K562 (cell line): ENCODE results near the gene SLC24A3. TPM values are rescaled to one million over a fixed set of nuclear protein-coding genes. Genes with fewer than 3 reads are reported as not detected.

Experiments
- ATAC-seq: fragments of 200-7000 bp; cut with Tn5 transposase; 3 replicates; pipeline ENCODE4 v1.9.1; 2020; ENCODE audit warnings: moderate library complexity
- BruUV-seq: library from RNA; stranded (reverse); fragments of 400-500 nt; replicated peaks from 2 replicates; lab custom pipeline; 2021; lab: Mats Ljungman, UMichigan
- CTCF ChIA-PET: fragments of 300-600 bp; formaldehyde crosslinking; extraction: SDS; loops from one replicate; lab custom pipeline; 2021; ENCODE audit warnings: low intra/inter-chr PET ratio; lab: Yijun Ruan, JAX
- POLR2A ChIA-PET: fragments of 300-600, 350-650 bp; sonication (Branson Sonifier 250); formaldehyde crosslinking; extraction: SDS; loops from one replicate; lab custom pipeline; 2021; ENCODE audit warnings: antibody characterized with exemption, inconsistent platforms; lab: Yijun Ruan, JAX
- DNase-seq, 4 experiments: peaks; one replicate each; pipeline versions ENCODE4 v3.0.0 to v3.0.0-alpha.2; 2011 to 2018; ENCODE audit warnings: low spot score in 3 of 4, mixed read lengths in 3 of 4; ENCODE audit errors: extremely low read depth in 1 of 4
- FAIRE-seq: peaks from 2 replicates; lab custom pipeline; 2011; peaks lifted over from hg19 to GRCh38; lab: Jason Lieb, UNC
- H2AFZ ChIP-seq: 2 replicates; pipeline ENCODE4 v1.6.0; 2011; ENCODE audit warnings: low read depth, low read length, control low read depth, inconsistent platforms
- H3K27ac ChIP-seq: fragments of 200-600 bp; 3 replicates; pipeline ENCODE4 v1.8.0; 2011; ENCODE audit warnings: low read depth, mild to moderate bottlenecking, control low read depth, inconsistent platforms, low read length, moderate library complexity, mixed read lengths; ENCODE audit errors: extremely low read depth
- H3K27me3 ChIP-seq, 2 experiments: fragments of 300-600 bp in 1 of 2; 2 replicates in 1 of 2; 3 replicates in 1 of 2; pipeline versions ENCODE4 v1.6.0 to v1.8.0; 2011; ENCODE audit warnings: inconsistent platforms in 2 of 2, low read length in 2 of 2, mild to moderate bottlenecking in 1 of 2, mixed read lengths in 1 of 2, moderate library complexity in 1 of 2; ENCODE audit not compliant: control insufficient read depth in 2 of 2, insufficient read depth in 2 of 2
- H3K36me3 ChIP-seq: fragments of 300-600 bp; 3 replicates; pipeline ENCODE4 v1.8.0; 2011; ENCODE audit warnings: mild to moderate bottlenecking, low read length, inconsistent platforms; ENCODE audit not compliant: control insufficient read depth, insufficient read depth
- H3K4me1 ChIP-seq, 2 experiments: fragments of 200-600 bp in 1 of 2; replicated peaks in 1 of 2; 2 replicates in 1 of 2; 3 replicates in 1 of 2; pipeline versions ENCODE4 v1.5.1 to v1.8.0; 2011; ENCODE audit warnings: inconsistent platforms in 2 of 2, low read length in 2 of 2, mild to moderate bottlenecking in 1 of 2, mixed read lengths in 1 of 2, moderate library complexity in 1 of 2; ENCODE audit not compliant: control insufficient read depth in 2 of 2, insufficient read depth in 2 of 2
- H3K4me2 ChIP-seq: 2 replicates; pipeline ENCODE4 v1.6.1; 2011; ENCODE audit warnings: low read length, control low read depth, inconsistent platforms, mixed read lengths; ENCODE audit not compliant: insufficient read depth
- H3K4me3 ChIP-seq: fragments of 200-600 bp; sonication (generic), shearing (Covaris generic); 2 replicates; pipeline ENCODE4 v1.5.1; 2016; ENCODE audit warnings: control low read depth, inconsistent platforms
- H3K79me2 ChIP-seq: fragments of 200-600 bp; 3 replicates; pipeline ENCODE4 v1.8.0; 2011; ENCODE audit warnings: low read length, inconsistent platforms; ENCODE audit not compliant: control insufficient read depth, insufficient read depth
- H3K9ac ChIP-seq, 2 experiments: 2 replicates each; pipeline versions ENCODE4 v1.6.0 to v1.6.1; 2011; ENCODE audit warnings: low read depth in 2 of 2, low read length in 2 of 2, control low read depth in 1 of 2, inconsistent platforms in 1 of 2, mild to moderate bottlenecking in 1 of 2, mixed read lengths in 1 of 2; ENCODE audit not compliant: insufficient read depth in 1 of 2
- H3K9me1 ChIP-seq: one replicate; pipeline ENCODE4 v1.6.0; 2011; ENCODE audit warnings: inconsistent platforms, mild to moderate bottlenecking, low read length, moderate library complexity; ENCODE audit not compliant: control insufficient read depth, insufficient read depth
- H3K9me3 ChIP-seq: replicated peaks from 2 replicates; pipeline ENCODE4 v1.5.1; 2011; ENCODE audit warnings: low read depth, low read length, inconsistent platforms; ENCODE audit not compliant: control insufficient read depth, insufficient read depth
- H4K20me1 ChIP-seq: replicated peaks from 2 replicates; pipeline ENCODE4 v1.6.1; 2011; ENCODE audit warnings: low read length, inconsistent platforms, mixed read lengths; ENCODE audit not compliant: control insufficient read depth, insufficient read depth
- ZC3H11A ChIP-seq: IDR thresholded peaks from 2 replicates; pipeline ENCODE4 v1.6.1; 2012; ENCODE audit warnings: low read depth, low read length, improper control_type of control experiment
- WGBS: fragments of 100-300 bp; shearing (Covaris generic); methylation state at CpG from one replicate; pipeline ENCODE4 v1.1.6; 2016; ENCODE audit warnings: low coverage, mixed read lengths; ENCODE audit not compliant: insufficient coverage; ENCODE audit errors: missing lambda C conversion rate; 5-methylcytosine and 5-hydroxymethylcytosine counted together
- in situ Hi-C: fragments of 300-500 bp; cut with MboI; formaldehyde crosslinking; loops from 4 replicates; pipeline ENCODE4 v1.15.0; 2018; ENCODE audit warnings: inconsistent platforms, mixed read lengths
- intact Hi-C: fragments of 100-400 bp; cut with micrococcal nuclease; formaldehyde crosslinking; loops from 2 replicates; pipeline ENCODE4 v1.14.2; 2022
- polyA plus RNA-seq, 8 experiments: library from polyadenylated mRNA; depleted of rRNA in 4 of 8; stranded (reverse) in 5 of 8; unstranded in 3 of 8; fragments of >200 nt; fragmentation: Nextera tagmentation in 2 of 8; fragmentation: Illumina TruSeq in 1 of 8; extraction: Ambion mirVana in 2 of 8; extraction: Trizol in 1 of 8; gene quantifications; 2 replicates each; pipeline versions ENCODE4 v1.2.1 to v1.2.3, GENCODE V29; 2011 to 2014; ENCODE audit warnings: inconsistent platforms in 1 of 8, missing spikeins in 1 of 8
- total RNA-seq, 7 experiments: library from RNA; depleted of rRNA in 6 of 7; stranded (reverse); fragments of >200 nt in 6 of 7; fragmentation: Illumina TruSeq in 2 of 7; extraction: Trizol in 2 of 7; gene quantifications; 2 replicates each; pipeline versions ENCODE4 v1.2.1 to v1.2.3, GENCODE V29; 2011 to 2021; ENCODE audit warnings: low replicate concordance in 1 of 7
- TF ChIP-seq, protein P1 (sequence below): IDR thresholded peaks from 3 replicates; pipeline ENCODE4 v1.6.1; 2011; ENCODE audit warnings: borderline replicate concordance, mild to moderate bottlenecking, moderate library complexity; ENCODE audit not compliant: insufficient read length; ENCODE audit errors: extremely low read depth

The SLC24A3 gene
- total and polyA plus RNA-seq, 9 of the 15 experiments (the other 6 are each of a cell fraction or from before 2014, with no cell fraction given) = not detected

DNA sequence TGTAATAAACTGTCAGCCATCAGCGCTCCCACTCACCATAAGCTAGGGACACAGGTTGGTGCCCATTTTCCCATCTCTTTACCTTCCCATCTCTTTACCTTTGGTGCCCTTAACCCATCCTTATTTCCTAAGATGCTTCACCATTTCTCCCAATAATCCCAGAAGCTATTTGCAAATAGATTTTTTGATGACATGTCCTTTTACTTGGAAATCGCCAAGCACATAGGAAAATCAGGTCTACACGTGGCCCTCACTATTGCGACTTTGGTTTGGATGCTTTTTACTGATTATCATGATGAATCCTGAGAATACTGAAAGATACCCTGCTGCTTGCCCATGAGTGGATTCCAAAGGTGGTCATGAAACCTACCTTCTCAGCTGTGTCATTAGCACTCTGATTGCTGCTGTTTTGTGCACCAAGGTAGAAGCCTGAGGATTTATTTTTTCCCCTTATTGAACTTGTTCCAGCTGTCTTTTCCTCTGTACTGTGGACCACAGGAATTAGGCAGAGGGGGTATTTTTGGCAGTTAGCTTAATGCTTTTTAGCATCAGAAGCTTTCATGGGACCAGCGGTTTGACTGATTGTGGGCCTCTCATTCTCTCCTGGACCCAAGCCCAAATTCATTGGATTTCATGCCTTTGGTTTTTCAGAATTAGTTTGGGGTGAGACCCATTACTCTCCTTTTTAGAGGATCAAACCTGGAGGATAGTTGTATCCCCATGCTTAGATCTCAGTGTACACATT, 316.0 kb downstream of the SLC24A3 start:
- 0% methylated on average over 5 of the region's 5 CpGs for WGBS
- H3K9me1 ChIP-seq = no peaks in the 10 kb centered on the region
- H3K36me3 ChIP-seq = no peaks in the 10 kb centered on the region
- H2AFZ ChIP-seq = no peak overlapping the region
- no peaks in the 10 kb centered on the region for H3K9me3 ChIP-seq
- H3K4me3 ChIP-seq = no peak overlapping the region
- no peaks in the 10 kb centered on the region for H3K79me2 ChIP-seq
- no peak overlapping the region for H3K4me2 ChIP-seq
- intact Hi-C loops (no loop called here), in situ Hi-C loops (no loop called here)
- ATAC-seq = no peak
- ChIA-PET CTCF (no interaction called here), POLR2A (no interaction called here)
- FAIRE-seq = no peak
- TF ChIP-seq, protein P1, sequence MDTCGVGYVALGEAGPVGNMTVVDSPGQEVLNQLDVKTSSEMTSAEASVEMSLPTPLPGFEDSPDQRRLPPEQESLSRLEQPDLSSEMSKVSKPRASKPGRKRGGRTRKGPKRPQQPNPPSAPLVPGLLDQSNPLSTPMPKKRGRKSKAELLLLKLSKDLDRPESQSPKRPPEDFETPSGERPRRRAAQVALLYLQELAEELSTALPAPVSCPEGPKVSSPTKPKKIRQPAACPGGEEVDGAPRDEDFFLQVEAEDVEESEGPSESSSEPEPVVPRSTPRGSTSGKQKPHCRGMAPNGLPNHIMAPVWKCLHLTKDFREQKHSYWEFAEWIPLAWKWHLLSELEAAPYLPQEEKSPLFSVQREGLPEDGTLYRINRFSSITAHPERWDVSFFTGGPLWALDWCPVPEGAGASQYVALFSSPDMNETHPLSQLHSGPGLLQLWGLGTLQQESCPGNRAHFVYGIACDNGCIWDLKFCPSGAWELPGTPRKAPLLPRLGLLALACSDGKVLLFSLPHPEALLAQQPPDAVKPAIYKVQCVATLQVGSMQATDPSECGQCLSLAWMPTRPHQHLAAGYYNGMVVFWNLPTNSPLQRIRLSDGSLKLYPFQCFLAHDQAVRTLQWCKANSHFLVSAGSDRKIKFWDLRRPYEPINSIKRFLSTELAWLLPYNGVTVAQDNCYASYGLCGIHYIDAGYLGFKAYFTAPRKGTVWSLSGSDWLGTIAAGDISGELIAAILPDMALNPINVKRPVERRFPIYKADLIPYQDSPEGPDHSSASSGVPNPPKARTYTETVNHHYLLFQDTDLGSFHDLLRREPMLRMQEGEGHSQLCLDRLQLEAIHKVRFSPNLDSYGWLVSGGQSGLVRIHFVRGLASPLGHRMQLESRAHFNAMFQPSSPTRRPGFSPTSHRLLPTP = no peak
- TF ChIP-seq ZC3H11A = no peak
- no peak overlapping the region for H3K27ac ChIP-seq
- no peaks in the 10 kb centered on the region for H4K20me1 ChIP-seq
- H3K9ac ChIP-seq = no peak overlapping the region
- H3K27me3 ChIP-seq = no peaks in the 10 kb centered on the region
- H3K4me1 ChIP-seq = no peaks in the 10 kb centered on the region; a peak in 1 of 5 replicates
- DNase-seq = no peak
- no TSS peak for BruUV-seq
